ENCODE measurements around the gene FXR2.
A peak's percentile ranks its signal among the peaks of the same experiment; 100 is the strongest.

DNA sequence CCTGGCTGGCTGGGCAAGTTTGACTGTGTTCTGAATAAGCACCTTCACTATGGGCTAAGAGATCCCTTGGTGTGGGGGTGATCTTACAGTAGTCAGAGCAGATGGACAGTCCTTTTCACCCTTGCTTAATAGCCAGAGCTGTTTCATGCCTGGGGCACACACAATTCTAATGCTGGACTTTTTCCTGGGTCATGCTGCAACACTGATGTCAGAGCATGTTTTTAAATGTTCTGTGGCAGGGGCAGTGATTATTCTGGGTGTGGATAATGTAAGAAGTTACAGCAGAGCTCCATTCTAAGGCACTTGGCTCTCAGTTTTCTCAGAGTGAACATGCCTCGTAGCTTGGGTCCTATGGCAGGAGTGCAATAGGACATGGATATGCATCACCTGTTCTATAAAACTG is 39.2 kb downstream of the FXR2 start:
- TF ChIP-seq CTCF (IDR thresholded peaks at IDR 0.05 in 2 of 3, conservative IDR thresholded peaks at IDR 0.05 in 1 of 3; ENCODE audit: borderline replicate concordance in 1 of 3, insufficient read depth in 1 of 3, low read depth in 2 of 3, low read length in 2 of 3) (no peak), SIN3A (IDR thresholded peaks at IDR 0.05; ENCODE audit: low read depth) (peak; percentile 44; the same call in 1 of the 2 replicates), POLR2AphosphoS5 (IDR thresholded peaks at IDR 0.05; ENCODE audit: low read depth, low read length) (no peak), SRF (IDR thresholded peaks at IDR 0.05; ENCODE audit: low read depth) (no peak), EZH2 (IDR thresholded peaks at IDR 0.05) (no peak), RAD21 (IDR thresholded peaks at IDR 0.05; ENCODE audit: low read depth) (no peak), EGR1 (IDR thresholded peaks at IDR 0.05; ENCODE audit: low read depth) (no peak), YY1 (IDR thresholded peaks at IDR 0.05; ENCODE audit: extremely low read depth, insufficient replicate concordance, low read depth, low read length) (no peak), POLR2A (IDR thresholded peaks at IDR 0.05; ENCODE audit: borderline replicate concordance, extremely low read depth, insufficient read depth, insufficient read length) (no peak), TCF7L2 (IDR thresholded peaks at IDR 0.05; ENCODE audit: borderline replicate concordance, extremely low read depth, insufficient read depth, insufficient read length) (no peak), ELF1 (IDR thresholded peaks at IDR 0.05; ENCODE audit: borderline replicate concordance, low read depth) (no peak), REST (IDR thresholded peaks at IDR 0.05; ENCODE audit: low read depth) (no peak)
- TF ChIP-seq, protein P1, sequence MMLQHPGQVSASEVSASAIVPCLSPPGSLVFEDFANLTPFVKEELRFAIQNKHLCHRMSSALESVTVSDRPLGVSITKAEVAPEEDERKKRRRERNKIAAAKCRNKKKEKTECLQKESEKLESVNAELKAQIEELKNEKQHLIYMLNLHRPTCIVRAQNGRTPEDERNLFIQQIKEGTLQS (IDR thresholded peaks at IDR 0.05) = no peak
